GM19099 (cell line): ENCODE results near the gene EZH1.

Experiments
- POLR2A ChIP-seq: IDR thresholded peaks from 3 replicates; pipeline ENCODE4 v1.6.1; 2011; ENCODE audit warnings: low read depth; ENCODE audit not compliant: insufficient read length; ENCODE audit errors: extremely low read depth

Gene EZH1

GRCh38 chr17:42673885-42674754, 70.7 kb downstream of the EZH1 start:
- TF ChIP-seq POLR2A, result no peak

DNA sequence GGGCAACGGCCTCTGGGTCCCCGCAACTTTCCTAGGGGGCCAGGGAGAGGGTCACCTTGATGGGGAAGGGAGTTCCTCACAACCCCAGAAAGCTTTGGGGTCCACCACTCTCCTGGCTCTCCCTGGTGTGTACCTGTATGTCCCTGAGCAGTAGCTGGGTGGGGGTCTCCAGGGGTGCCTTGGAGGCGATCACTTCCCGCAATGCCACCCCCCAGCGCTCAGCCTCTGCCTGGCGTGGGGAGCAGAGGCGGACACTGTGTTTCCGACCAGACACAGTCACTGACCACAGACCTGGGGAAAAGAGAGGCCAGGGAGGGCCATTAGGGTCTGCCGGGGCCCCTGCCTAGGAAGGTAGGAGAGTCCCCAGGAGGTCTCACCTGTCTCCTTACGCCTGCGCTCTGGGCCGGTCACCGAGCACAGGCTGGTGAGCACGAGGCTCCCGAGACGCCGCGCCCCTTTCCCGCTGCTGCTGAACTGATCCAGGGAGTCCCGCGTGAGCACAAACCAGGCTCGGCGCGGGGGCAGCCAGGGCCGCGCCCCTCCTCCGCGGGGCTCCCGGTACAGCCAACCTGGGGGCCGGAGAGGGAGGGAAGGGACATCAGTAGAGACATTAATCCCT, 71.5 kb downstream of the EZH1 start:
- TF ChIP-seq POLR2A, result no peak

DNA sequence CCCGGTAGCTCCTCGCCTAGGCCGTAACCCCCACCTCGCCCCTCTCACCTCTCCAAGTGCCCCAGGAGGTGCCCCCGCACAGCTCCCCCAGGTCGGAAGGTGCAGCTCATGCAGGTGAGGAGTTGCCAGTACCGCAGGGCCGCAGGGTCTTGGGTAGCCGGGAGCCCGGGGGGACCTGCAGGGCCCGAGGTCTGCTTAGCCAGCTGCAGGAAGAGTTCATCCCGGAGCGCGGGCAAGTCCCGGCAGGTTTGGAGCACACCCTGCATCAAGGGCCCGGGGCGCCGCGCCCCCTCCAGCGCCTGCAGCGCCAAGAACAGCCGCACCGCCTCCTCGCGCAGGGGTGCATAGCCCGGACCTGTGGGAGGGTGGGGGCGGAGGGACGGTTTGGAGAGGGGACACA, 72.8 kb downstream of the EZH1 start:
- TF ChIP-seq POLR2A, result no peak

GRCh38 chr17:42670789-42671657, 73.8 kb downstream of the EZH1 start:
- TF ChIP-seq POLR2A, result no peak

DNA sequence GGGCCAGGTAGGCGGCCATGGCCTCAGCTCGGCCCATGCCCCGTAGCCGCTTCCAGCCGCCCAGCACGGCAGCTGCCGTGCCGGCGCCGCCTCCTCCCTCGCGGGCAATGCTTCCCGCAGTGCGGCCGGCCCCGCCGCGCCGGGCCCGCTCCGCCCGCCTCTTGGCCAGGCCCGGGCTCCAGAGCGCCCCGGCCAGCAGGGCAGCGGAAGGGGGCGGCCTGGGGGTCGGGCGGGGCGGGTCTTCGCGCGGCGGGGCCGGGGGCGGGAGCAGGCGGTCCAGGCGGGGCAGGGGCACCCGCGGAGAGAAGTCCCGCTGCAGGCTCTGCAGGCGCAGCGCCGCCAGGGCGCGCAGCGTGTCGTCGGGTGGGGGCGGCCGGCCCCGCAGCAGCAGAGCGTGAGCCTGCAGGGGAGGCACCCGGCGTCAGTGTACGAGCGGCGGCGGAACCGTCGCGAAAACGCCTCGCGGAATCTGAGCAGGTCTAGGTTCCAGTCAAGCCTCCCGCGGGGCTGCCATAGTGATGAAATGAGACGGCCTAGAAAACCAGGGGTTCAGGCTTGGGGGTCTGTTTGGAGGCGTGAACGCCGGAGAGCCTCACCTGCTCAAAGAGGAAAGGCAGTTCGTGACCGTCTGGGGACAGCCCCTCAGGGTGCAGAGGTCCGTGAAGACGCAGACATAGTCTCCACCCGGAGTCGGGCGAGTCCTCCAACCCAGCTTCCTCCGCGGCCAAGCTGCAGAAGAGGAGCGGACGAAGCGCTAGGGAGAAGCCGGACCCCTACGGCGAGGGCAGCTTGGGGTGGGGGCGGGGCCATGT, 74.7 kb downstream of the EZH1 start:
- no peak for TF ChIP-seq POLR2A

GRCh38 chr17:42669705-42669976, 75.2 kb downstream of the EZH1 start:
- TF ChIP-seq POLR2A, result no peak

DNA sequence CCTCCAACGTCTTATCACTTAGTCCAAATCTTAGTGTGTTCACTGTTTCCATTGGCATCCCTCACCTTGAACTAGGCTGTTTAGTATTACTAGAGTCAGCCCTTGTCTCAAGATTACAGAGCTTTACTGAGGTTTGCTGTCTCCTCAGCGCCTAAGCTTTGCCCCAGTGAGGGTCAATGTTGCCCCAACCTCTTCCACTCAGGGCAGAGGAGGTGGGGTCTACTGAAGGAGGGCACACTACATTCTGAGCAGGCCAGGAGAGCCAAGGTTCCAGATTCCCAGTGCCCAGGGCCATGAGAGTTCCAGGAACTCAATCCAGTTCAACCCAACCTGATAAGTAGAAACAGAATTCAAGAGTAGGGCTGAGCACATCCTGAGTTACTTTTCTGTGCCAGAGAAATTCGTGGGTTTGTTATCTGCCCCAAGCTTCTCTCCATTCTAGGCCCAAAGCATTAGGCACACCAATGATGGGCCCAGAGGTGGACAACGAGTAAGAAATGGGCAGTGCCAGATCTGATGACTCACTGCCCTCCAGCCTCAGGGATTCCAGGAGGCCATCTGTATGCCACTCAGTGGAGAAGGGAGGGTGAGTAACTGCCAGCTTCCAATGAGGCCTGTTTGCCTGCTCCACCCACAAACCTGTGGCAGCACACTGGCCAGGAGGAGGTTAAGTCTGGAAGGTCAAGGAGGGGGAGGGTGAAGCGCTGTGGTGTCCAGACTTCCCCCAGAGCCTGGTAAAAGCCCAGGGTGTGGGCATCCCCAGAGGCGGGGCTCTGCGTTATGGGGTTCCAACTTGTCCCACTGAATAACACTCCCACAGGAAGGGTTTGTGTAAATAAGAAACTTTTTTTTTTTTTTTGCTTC, 77.5 kb downstream of the EZH1 start:
- no peak for TF ChIP-seq POLR2A

- TF ChIP-seq POLR2A, result no peak
Measured at GRCh38 chr17:42665581-42666001, 79.2 kb downstream of the EZH1 start.

DNA sequence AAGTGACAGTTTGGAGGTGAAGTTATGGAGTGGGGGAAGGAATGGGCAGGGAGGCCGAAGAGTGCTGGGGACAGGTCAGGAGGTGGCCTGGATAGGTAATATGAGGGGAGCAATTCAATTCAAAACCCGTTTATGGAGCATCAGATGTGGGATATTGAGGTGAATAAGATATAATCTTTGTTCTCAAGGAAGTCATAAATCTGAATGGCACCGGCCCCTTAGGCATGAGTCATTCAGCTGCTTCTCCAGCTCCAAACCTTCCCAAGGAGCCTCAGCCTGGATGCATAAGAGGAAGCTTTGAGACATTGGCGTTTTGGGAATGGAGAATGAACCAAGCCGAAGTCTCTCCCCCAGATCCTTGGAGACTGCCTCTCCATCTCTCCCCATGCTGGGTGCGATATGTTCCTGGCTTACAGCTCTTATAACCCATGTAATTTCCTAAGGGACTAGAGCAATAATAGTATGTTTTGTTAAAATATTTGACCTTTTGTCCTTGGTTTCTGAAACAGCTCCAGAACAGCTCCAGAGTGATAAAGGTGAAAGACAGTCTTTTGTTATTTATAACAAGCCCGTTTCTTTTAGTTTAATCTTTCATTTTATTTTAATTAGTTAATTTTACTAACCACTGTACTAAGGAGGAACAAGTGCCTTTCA, 84.0 kb downstream of the EZH1 start:
- TF ChIP-seq POLR2A, result no peak

DNA sequence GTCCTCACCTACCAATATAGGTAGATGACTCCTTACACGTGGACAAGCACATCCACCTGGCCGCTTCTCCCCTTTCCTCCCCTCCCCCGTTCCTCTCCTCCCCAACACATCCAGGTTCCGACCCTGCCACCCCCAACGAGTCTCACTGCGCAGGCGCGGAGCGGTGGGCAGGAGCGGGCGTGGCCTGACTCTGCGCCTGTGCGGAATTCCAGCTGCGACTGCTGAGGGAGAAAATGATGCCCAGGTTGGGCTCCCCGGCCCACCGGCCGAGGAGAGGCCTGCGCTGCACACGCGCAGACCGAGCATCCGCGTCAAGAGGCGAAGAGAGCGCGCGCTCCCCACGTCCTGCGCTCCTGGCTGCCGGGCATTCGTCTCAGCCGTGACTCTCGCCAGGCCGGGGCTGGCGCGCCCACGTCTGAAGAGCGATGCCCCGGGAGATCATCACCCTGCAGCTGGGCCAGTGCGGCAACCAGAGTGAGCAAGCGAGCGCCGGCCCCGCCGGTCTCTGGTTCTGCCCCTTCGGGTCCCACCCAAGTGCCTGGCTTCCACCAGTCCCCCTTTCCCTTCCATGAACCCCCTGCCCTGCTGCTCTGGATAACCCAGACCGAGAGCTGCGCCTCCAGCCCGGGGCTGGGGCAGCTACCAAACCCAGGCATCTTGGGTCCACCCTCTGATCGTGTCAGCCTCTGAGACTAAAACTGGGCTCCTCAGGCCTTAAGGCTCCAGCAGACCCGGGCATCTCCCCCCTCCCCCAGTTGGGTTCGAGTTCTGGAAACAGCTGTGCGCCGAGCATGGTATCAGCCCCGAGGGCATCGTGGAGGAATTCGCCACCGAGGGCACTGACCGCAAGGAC, 85.5 kb downstream of the EZH1 start, which contains the start of gene TUBG2:
Gene TUBG2 (plus strand): TSS at position 206 of the 853 bp plus-strand sequence. CDS start 220 bp downstream, at position 426.
- TF ChIP-seq POLR2A, result peak; percentile 77

DNA sequence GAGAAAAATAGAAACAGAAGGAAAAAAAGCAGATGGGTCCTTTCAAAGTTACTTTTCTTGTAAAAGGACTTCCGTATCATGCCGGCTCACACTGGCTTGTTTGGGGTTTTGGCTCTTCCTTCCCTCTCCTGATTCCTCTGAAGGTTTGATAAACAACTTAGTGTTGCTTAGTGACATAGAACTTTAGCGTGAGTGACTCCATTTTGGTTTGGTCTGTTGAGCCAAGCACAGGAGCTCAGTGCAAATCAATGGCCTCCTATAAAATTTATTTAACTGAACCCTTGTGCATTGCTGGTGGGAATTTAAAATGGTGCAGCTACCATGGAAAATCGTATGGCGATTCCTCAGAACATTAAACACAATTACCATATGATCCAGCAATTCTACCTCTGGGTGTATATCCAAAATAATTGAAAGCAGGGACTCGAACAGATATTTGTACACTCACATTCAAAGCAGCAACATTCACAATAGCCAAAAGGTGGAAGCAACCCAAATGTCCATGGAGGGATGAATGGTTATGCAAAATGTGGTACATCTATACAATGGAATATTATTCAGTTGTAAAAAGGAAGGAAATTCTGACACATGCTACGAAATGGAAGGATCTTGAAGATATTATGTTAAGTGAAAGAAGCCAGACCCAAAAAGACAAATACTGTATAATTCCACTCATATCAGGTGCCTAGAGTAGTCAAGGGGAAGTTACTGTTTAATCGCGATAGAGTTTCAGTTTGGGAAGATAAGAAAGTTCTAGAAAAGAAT, 86.8 kb downstream of the EZH1 start:
- TF ChIP-seq POLR2A, result no peak

GRCh38 chr17:42655528-42655927, 89.3 kb downstream of the EZH1 start:
- no peak for TF ChIP-seq POLR2A
